GM23338 (cell line): ENCODE results near the gene IGF2R. TPM values are rescaled to one million over a fixed set of nuclear protein-coding genes. Genes with fewer than 3 reads are reported as not detected.

ENCODE experiments used
- ATAC-seq: fragments of 200-7000 bp; cut with Tn5 transposase; 3 replicates; pipeline ENCODE4 v1.9.1; 2020
- DNase-seq: peaks from one replicate; pipeline ENCODE4 v3.0.0-alpha.2; 2015; ENCODE audit warnings: low spot score
- H2AFZ ChIP-seq: fragments of 200-600 bp; sonication (generic); 2 replicates; pipeline ENCODE4 v1.8.0; 2016; ENCODE audit warnings: antibody characterized with exemption, mild to moderate bottlenecking, moderate library complexity
- H3F3A ChIP-seq: fragments of 200-600 bp; sonication (generic); replicated peaks from 2 replicates; pipeline ENCODE4 v1.8.0; 2017; ENCODE audit warnings: antibody characterized with exemption, mixed run types, low read depth
- H3K27ac ChIP-seq: fragments of 200-600 bp; sonication (generic); 2 replicates; pipeline ENCODE4 v1.6.1; 2016; ENCODE audit warnings: low read depth
- H3K27me3 ChIP-seq: fragments of 200-600 bp; sonication (generic); 2 replicates; pipeline ENCODE4 v1.8.0; 2016; ENCODE audit warnings: mild to moderate bottlenecking, mixed run types, moderate library complexity; ENCODE audit not compliant: insufficient read depth
- H3K36me3 ChIP-seq: fragments of 200-600 bp; sonication (generic); 2 replicates; pipeline ENCODE4 v1.8.0; 2016; ENCODE audit warnings: mild to moderate bottlenecking; ENCODE audit not compliant: insufficient read depth
- H3K4me1 ChIP-seq: fragments of 200-600 bp; sonication (generic); 2 replicates; pipeline ENCODE4 v1.8.0; 2016; ENCODE audit warnings: mild to moderate bottlenecking, moderate library complexity; ENCODE audit not compliant: insufficient read depth
- H3K4me2 ChIP-seq: fragments of 200-600 bp; sonication (generic); 2 replicates; pipeline ENCODE4 v1.7.1; 2017; ENCODE audit warnings: mixed run types
- H3K4me3 ChIP-seq: fragments of 200-600 bp; sonication (generic); 2 replicates; pipeline ENCODE4 v1.6.1; 2016; ENCODE audit warnings: mixed run types
- H3K79me2 ChIP-seq: fragments of 200-600 bp; sonication (generic); replicated peaks from 2 replicates; pipeline ENCODE4 v1.8.0; 2017; ENCODE audit warnings: mild to moderate bottlenecking; ENCODE audit not compliant: insufficient read depth
- H3K9me2 ChIP-seq: fragments of 200-600 bp; sonication (generic); 2 replicates; pipeline ENCODE4 v1.8.0; 2017; ENCODE audit not compliant: insufficient read depth
- H4K20me1 ChIP-seq: fragments of 200-600 bp; sonication (generic); replicated peaks from 2 replicates; pipeline ENCODE4 v1.8.0; 2017; ENCODE audit warnings: mild to moderate bottlenecking; ENCODE audit not compliant: insufficient read depth
- H3K27ac Mint-ChIP-seq: 2 replicates; pipeline ENCODE4 v1.8.0; 2020; ENCODE audit warnings: inconsistent platforms, mild to moderate bottlenecking, moderate library complexity, mixed read lengths
- H3K27me3 Mint-ChIP-seq: 3 replicates; pipeline ENCODE4 v1.8.0; 2022; ENCODE audit warnings: low read depth, mild to moderate bottlenecking, moderate library complexity, mixed read lengths, inconsistent platforms; ENCODE audit not compliant: insufficient read depth, poor library complexity
- H3K36me3 Mint-ChIP-seq: 3 replicates; pipeline ENCODE4 v1.8.0; 2021; ENCODE audit warnings: low read depth, mild to moderate bottlenecking, inconsistent platforms, moderate library complexity, mixed read lengths
- H3K4me1 Mint-ChIP-seq: 3 replicates; pipeline ENCODE4 v1.8.0; 2020; ENCODE audit warnings: mild to moderate bottlenecking, inconsistent platforms, mixed read lengths
- H3K4me3 Mint-ChIP-seq: 3 replicates; pipeline ENCODE4 v1.8.0; 2021; ENCODE audit warnings: moderate library complexity, mild to moderate bottlenecking, inconsistent platforms, mixed read lengths
- H3K9me3 Mint-ChIP-seq: 3 replicates; pipeline ENCODE4 v1.8.0; 2020; ENCODE audit warnings: moderate library complexity, mild to moderate bottlenecking, inconsistent platforms, mixed read lengths
- CREB1 ChIP-seq: fragments of 250-450 bp; sonication (Bioruptor Pico); IDR thresholded peaks from 2 replicates; pipeline ENCODE4 v1.5.0; 2020; ENCODE audit warnings: low read depth, mild to moderate bottlenecking, moderate library complexity
- EZH2 ChIP-seq: fragments of 200-600 bp; sonication (generic); IDR thresholded peaks from one replicate; pipeline ENCODE4 v1.8.0; 2017; ENCODE audit warnings: antibody characterized with exemption, mild to moderate bottlenecking, low read depth; ENCODE audit not compliant: unreplicated experiment
- EZH2phosphoT487 ChIP-seq: fragments of 200-600 bp; sonication (generic); IDR thresholded peaks from one replicate; pipeline ENCODE4 v1.8.1; 2018; ENCODE audit warnings: antibody characterized with exemption; ENCODE audit not compliant: unreplicated experiment
- JUNB ChIP-seq: IDR thresholded peaks from one replicate; pipeline ENCODE4 v1.6.1; 2016; ENCODE audit warnings: antibody characterized with exemption; ENCODE audit not compliant: unreplicated experiment
- POLR2AphosphoS5 ChIP-seq: IDR thresholded peaks from 2 replicates; pipeline ENCODE4 v1.6.1; 2016; ENCODE audit warnings: antibody characterized with exemption, low read depth
- STAT1 ChIP-seq: IDR thresholded peaks from one replicate; pipeline ENCODE4 v1.6.1; 2016; ENCODE audit warnings: antibody characterized with exemption; ENCODE audit not compliant: unreplicated experiment
- ZNF114 ChIP-seq: fragments of 250-450 bp; sonication (Bioruptor Pico); IDR thresholded peaks from 2 replicates; pipeline ENCODE4 v1.5.0; 2020; ENCODE audit warnings: mild to moderate bottlenecking, moderate library complexity
- ZNF331 ChIP-seq: fragments of 250-450 bp; sonication (Bioruptor Pico); IDR thresholded peaks from 2 replicates; pipeline ENCODE4 v1.5.0; 2020; ENCODE audit warnings: low read depth, mild to moderate bottlenecking, moderate library complexity
- polyA plus RNA-seq: library from polyadenylated mRNA; unstranded; fragments of >200 nt; fragmentation: Nextera tagmentation; extraction: Ambion mirVana; gene quantifications from 2 replicates; pipeline ENCODE4 v1.2.1, GENCODE V29; 2016
- total RNA-seq: library from RNA; depleted of rRNA; stranded (reverse); fragments of >200 nt; shearing (Covaris generic); gene quantifications from 2 replicates; pipeline ENCODE4 v1.2.3, GENCODE V29; 2014
- TF ChIP-seq, protein P1 (sequence below): fragments of 250-450 bp; sonication (Bioruptor Pico); IDR thresholded peaks from 2 replicates; pipeline ENCODE4 v1.5.0; 2020; ENCODE audit warnings: mild to moderate bottlenecking, moderate library complexity
- TF ChIP-seq, protein P2 (sequence below), 2 experiments: fragments of 200-600 bp in 1 of 2; sonication (generic) in 1 of 2; conservative IDR thresholded peaks; 2 replicates each; pipeline versions ENCODE4 v1.5.1 to v1.6.1; 2016 to 2017; ENCODE audit warnings: antibody characterized with exemption in 2 of 2, low read depth in 2 of 2, mild to moderate bottlenecking in 2 of 2, moderate library complexity in 1 of 2
- TF ChIP-seq, protein P3 (sequence below): IDR thresholded peaks from one replicate; pipeline ENCODE4 v1.6.1; 2018; ENCODE audit warnings: antibody characterized with exemption; ENCODE audit not compliant: unreplicated experiment

The IGF2R gene
- total and polyA plus RNA-seq, 2 experiments from 2014 or later = 12.5 to 76.4 TPM

DNA sequence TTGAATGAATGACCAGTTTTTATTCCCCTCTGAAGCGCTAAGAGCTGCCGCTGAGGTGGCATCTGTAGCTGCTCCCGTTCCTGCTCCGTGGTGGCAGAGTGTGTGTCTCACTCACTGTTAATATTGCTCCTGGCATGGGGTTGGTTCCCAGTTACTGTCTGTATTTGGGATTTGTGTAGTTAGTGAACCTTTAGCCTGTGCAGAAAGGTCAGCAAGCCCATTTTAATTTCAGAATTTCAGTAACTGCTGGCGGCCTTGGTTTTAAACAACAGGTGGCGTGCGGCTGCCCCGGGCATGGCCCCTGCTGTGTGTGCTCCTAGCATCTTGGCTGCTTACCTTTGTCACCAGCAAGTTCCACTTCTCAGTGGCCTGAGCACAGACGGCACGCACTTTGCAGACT lies 98.7 kb downstream of the IGF2R start (continued):
- TF ChIP-seq, protein P1, sequence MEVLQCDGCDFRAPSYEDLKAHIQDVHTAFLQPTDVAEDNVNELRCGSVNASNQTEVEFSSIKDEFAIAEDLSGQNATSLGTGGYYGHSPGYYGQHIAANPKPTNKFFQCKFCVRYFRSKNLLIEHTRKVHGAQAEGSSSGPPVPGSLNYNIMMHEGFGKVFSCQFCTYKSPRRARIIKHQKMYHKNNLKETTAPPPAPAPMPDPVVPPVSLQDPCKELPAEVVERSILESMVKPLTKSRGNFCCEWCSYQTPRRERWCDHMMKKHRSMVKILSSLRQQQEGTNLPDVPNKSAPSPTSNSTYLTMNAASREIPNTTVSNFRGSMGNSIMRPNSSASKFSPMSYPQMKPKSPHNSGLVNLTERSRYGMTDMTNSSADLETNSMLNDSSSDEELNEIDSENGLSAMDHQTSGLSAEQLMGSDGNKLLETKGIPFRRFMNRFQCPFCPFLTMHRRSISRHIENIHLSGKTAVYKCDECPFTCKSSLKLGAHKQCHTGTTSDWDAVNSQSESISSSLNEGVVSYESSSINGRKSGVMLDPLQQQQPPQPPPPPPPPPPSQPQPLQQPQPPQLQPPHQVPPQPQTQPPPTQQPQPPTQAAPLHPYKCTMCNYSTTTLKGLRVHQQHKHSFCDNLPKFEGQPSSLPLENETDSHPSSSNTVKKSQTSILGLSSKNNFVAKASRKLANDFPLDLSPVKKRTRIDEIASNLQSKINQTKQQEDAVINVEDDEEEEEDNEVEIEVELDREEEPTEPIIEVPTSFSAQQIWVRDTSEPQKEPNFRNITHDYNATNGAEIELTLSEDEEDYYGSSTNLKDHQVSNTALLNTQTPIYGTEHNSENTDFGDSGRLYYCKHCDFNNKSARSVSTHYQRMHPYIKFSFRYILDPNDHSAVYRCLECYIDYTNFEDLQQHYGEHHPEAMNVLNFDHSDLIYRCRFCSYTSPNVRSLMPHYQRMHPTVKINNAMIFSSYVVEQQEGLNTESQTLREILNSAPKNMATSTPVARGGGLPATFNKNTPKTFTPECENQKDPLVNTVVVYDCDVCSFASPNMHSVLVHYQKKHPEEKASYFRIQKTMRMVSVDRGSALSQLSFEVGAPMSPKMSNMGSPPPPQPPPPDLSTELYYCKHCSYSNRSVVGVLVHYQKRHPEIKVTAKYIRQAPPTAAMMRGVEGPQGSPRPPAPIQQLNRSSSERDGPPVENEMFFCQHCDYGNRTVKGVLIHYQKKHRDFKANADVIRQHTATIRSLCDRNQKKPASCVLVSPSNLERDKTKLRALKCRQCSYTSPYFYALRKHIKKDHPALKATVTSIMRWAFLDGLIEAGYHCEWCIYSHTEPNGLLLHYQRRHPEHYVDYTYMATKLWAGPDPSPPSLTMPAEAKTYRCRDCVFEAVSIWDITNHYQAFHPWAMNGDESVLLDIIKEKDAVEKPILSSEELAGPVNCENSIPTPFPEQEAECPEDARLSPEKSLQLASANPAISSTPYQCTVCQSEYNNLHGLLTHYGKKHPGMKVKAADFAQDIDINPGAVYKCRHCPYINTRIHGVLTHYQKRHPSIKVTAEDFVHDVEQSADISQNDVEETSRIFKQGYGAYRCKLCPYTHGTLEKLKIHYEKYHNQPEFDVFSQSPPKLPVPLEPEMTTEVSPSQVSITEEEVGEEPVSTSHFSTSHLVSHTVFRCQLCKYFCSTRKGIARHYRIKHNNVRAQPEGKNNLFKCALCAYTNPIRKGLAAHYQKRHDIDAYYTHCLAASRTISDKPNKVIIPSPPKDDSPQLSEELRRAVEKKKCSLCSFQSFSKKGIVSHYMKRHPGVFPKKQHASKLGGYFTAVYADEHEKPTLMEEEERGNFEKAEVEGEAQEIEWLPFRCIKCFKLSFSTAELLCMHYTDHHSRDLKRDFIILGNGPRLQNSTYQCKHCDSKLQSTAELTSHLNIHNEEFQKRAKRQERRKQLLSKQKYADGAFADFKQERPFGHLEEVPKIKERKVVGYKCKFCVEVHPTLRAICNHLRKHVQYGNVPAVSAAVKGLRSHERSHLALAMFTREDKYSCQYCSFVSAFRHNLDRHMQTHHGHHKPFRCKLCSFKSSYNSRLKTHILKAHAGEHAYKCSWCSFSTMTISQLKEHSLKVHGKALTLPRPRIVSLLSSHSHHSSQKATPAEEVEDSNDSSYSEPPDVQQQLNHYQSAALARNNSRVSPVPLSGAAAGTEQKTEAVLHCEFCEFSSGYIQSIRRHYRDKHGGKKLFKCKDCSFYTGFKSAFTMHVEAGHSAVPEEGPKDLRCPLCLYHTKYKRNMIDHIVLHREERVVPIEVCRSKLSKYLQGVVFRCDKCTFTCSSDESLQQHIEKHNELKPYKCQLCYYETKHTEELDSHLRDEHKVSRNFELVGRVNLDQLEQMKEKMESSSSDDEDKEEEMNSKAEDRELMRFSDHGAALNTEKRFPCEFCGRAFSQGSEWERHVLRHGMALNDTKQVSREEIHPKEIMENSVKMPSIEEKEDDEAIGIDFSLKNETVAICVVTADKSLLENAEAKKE (CRISPR knock-in tag) = no peak
- TF ChIP-seq, protein P2, sequence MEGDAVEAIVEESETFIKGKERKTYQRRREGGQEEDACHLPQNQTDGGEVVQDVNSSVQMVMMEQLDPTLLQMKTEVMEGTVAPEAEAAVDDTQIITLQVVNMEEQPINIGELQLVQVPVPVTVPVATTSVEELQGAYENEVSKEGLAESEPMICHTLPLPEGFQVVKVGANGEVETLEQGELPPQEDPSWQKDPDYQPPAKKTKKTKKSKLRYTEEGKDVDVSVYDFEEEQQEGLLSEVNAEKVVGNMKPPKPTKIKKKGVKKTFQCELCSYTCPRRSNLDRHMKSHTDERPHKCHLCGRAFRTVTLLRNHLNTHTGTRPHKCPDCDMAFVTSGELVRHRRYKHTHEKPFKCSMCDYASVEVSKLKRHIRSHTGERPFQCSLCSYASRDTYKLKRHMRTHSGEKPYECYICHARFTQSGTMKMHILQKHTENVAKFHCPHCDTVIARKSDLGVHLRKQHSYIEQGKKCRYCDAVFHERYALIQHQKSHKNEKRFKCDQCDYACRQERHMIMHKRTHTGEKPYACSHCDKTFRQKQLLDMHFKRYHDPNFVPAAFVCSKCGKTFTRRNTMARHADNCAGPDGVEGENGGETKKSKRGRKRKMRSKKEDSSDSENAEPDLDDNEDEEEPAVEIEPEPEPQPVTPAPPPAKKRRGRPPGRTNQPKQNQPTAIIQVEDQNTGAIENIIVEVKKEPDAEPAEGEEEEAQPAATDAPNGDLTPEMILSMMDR (conservative IDR thresholded peaks at IDR 0.05; ENCODE audit: low read depth in 2 of 2) = no peak
- no peak for TF ChIP-seq CREB1 (CRISPR knock-in tag)
- TF ChIP-seq EZH2phosphoT487 = no peak
- no peak for TF ChIP-seq STAT1

DNA sequence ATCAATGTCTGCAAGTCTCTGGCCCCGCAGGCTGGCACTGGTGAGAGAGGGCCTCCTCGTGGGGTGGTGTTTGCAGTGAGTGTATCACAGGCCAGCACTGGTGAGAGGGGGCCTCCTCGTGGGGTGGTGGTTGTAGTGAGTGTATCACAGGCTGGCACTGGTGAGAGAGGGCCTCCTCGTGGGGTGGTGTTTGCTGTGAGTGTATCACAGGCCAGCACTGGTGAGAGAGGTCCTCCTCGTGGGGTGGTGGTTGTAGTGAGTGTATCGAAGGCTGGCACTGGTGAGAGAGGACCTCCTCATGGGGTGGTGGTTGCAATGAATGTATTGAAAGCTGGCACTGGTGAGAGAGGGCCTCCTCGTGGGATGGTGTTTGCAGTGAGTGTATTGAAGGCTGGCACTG lies 99.5 kb downstream of the IGF2R start:
- no peak for DNase-seq
- Histone ChIP-seq H3K36me3 (peaks cover 22% of the 10 kb centered on the region), H3F3A (no peaks in the 10 kb centered on the region), H4K20me1 (no peaks in the 10 kb centered on the region), H2AFZ (no peak overlapping the region), H3K4me3 (no peak overlapping the region), H3K9me2 (no peaks in the 10 kb centered on the region), H3K4me1 (no peaks in the 10 kb centered on the region), H3K27me3 (no peaks in the 10 kb centered on the region), H3K4me2 (no peak overlapping the region), H3K27ac (no peak overlapping the region), H3K79me2 (no peaks in the 10 kb centered on the region)
- H3K27me3 Mint-ChIP-seq = peaks cover 3% of the 10 kb centered on the region
- no peaks in the 10 kb centered on the region for H3K4me1 Mint-ChIP-seq
- H3K27ac Mint-ChIP-seq = no peak overlapping the region
- H3K4me3 Mint-ChIP-seq = no peak overlapping the region
- no peak for ATAC-seq
- no peaks in the 10 kb centered on the region for H3K9me3 Mint-ChIP-seq
- H3K36me3 Mint-ChIP-seq = peaks cover 87% of the 10 kb centered on the region
- no peak for TF ChIP-seq ZNF114 (CRISPR knock-in tag)
- TF ChIP-seq, protein P3, sequence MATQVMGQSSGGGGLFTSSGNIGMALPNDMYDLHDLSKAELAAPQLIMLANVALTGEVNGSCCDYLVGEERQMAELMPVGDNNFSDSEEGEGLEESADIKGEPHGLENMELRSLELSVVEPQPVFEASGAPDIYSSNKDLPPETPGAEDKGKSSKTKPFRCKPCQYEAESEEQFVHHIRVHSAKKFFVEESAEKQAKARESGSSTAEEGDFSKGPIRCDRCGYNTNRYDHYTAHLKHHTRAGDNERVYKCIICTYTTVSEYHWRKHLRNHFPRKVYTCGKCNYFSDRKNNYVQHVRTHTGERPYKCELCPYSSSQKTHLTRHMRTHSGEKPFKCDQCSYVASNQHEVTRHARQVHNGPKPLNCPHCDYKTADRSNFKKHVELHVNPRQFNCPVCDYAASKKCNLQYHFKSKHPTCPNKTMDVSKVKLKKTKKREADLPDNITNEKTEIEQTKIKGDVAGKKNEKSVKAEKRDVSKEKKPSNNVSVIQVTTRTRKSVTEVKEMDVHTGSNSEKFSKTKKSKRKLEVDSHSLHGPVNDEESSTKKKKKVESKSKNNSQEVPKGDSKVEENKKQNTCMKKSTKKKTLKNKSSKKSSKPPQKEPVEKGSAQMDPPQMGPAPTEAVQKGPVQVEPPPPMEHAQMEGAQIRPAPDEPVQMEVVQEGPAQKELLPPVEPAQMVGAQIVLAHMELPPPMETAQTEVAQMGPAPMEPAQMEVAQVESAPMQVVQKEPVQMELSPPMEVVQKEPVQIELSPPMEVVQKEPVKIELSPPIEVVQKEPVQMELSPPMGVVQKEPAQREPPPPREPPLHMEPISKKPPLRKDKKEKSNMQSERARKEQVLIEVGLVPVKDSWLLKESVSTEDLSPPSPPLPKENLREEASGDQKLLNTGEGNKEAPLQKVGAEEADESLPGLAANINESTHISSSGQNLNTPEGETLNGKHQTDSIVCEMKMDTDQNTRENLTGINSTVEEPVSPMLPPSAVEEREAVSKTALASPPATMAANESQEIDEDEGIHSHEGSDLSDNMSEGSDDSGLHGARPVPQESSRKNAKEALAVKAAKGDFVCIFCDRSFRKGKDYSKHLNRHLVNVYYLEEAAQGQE = no peak
- no peak for TF ChIP-seq POLR2AphosphoS5
- no peak for TF ChIP-seq JUNB
- TF ChIP-seq EZH2 = no peak
- TF ChIP-seq STAT1 = no peak
- TF ChIP-seq ZNF331 (CRISPR knock-in tag) = no peak
- TF ChIP-seq, protein P2 (conservative IDR thresholded peaks at IDR 0.05; ENCODE audit: low read depth in 2 of 2) = no peak
